HFFc6 (cell line): Measurements from ENCODE around the gene PCCA. TPM values are rescaled to one million over a fixed set of nuclear protein-coding genes. Genes with fewer than 3 reads are reported as not detected.

Experiments used
- DNase-seq: peaks from one replicate; pipeline ENCODE4 v3.0.0-alpha.2; 2018
- H3K27ac Mint-ChIP-seq: 2 replicates; pipeline ENCODE4 v1.8.0; 2020; ENCODE audit warnings: mild to moderate bottlenecking, mixed read lengths
- H3K27me3 Mint-ChIP-seq: 2 replicates; pipeline ENCODE4 v1.8.0; 2021; ENCODE audit warnings: mild to moderate bottlenecking, moderate library complexity, mixed read lengths; ENCODE audit not compliant: insufficient read depth
- H3K36me3 Mint-ChIP-seq: 2 replicates; pipeline ENCODE4 v1.8.0; 2021; ENCODE audit warnings: low read depth, mixed read lengths
- H3K4me1 Mint-ChIP-seq: 2 replicates; pipeline ENCODE4 v1.8.0; 2020; ENCODE audit warnings: low read depth, mixed read lengths
- H3K4me3 Mint-ChIP-seq: 2 replicates; pipeline ENCODE4 v1.8.0; 2020; ENCODE audit warnings: mild to moderate bottlenecking, moderate library complexity, mixed read lengths
- H3K9me3 Mint-ChIP-seq: 2 replicates; pipeline ENCODE4 v1.8.0; 2020; ENCODE audit warnings: mild to moderate bottlenecking, mixed read lengths
- CTCF ChIP-seq: fragments of 200-600 bp; sonication (generic); IDR thresholded peaks from 2 replicates; pipeline ENCODE4 v1.5.0; 2021; ENCODE audit warnings: antibody characterized with exemption, mild to moderate bottlenecking
- total RNA-seq, 6 experiments: library from RNA; stranded (reverse); fragmentation: NEBNext Ultra II Directional; extraction: Animal tissue kit (Norgen Biotek cat#: 25700); gene quantifications; 2 replicates in 1 of 6; 3 replicates in 5 of 6; pipeline ENCODE4 v1.2.3, GENCODE V29; 2021

Gene PCCA
- total RNA-seq, 6 experiments from 2014 or later, result 12.9 to 16.9 (median 14.7) TPM

- no peak overlapping the region for H3K4me3 Mint-ChIP-seq
Observed at GRCh38 chr13:100484702-100485101, 395.8 kb downstream of the PCCA start.

GRCh38 chr13:100485265-100485664 lies 396.4 kb downstream of the PCCA start:
- H3K36me3 Mint-ChIP-seq, result no peaks in the 10 kb centered on the region
- no peaks in the 10 kb centered on the region for H3K27me3 Mint-ChIP-seq
- H3K9me3 Mint-ChIP-seq, result no peaks in the 10 kb centered on the region
- peaks cover 11% of the 10 kb centered on the region for H3K4me1 Mint-ChIP-seq
- no peak overlapping the region for H3K4me3 Mint-ChIP-seq
- DNase-seq, result no peak
- H3K27ac Mint-ChIP-seq, result no peak overlapping the region
- TF ChIP-seq CTCF, result no peak

More at GRCh38 chr13:100484702-100485101, 395.8 kb downstream of the PCCA start:
- TF ChIP-seq CTCF, result no peak
- no peak for DNase-seq
- Mint-ChIP-seq H3K9me3 (no peaks in the 10 kb centered on the region), H3K36me3 (no peaks in the 10 kb centered on the region), H3K4me1 (peaks cover 11% of the 10 kb centered on the region), H3K27me3 (no peaks in the 10 kb centered on the region), H3K27ac (no peak overlapping the region)

GRCh38 chr13:100490692-100491091 lies 401.8 kb downstream of the PCCA start:
- Mint-ChIP-seq H3K4me3 (no peak overlapping the region), H3K27me3 (no peaks in the 10 kb centered on the region; the same call in 1 of the 2 replicates), H3K36me3 (no peaks in the 10 kb centered on the region), H3K27ac (no peak overlapping the region), H3K9me3 (no peaks in the 10 kb centered on the region), H3K4me1 (peaks cover 6% of the 10 kb centered on the region; the same call in 1 of the 2 replicates)
- DNase-seq, result no peak
- TF ChIP-seq CTCF, result no peak

GRCh38 chr13:100491164-100491842 lies 402.4 kb downstream of the PCCA start:
- peaks cover 7% of the 10 kb centered on the region for H3K4me1 Mint-ChIP-seq
- no peak for TF ChIP-seq CTCF
- H3K27ac Mint-ChIP-seq, result no peak overlapping the region
- H3K4me3 Mint-ChIP-seq, result no peak overlapping the region
- no peaks in the 10 kb centered on the region for H3K9me3 Mint-ChIP-seq
- no peak for DNase-seq
- no peaks in the 10 kb centered on the region; the same call in none of the 2 replicates for H3K27me3 Mint-ChIP-seq
- no peaks in the 10 kb centered on the region for H3K36me3 Mint-ChIP-seq

- no peak for TF ChIP-seq CTCF
- no peak for DNase-seq
- H3K4me1 Mint-ChIP-seq, result peaks cover 27% of the 10 kb centered on the region
- H3K9me3 Mint-ChIP-seq, result no peaks in the 10 kb centered on the region
- no peaks in the 10 kb centered on the region; the same call in none of the 2 replicates for H3K27me3 Mint-ChIP-seq
- H3K36me3 Mint-ChIP-seq, result no peaks in the 10 kb centered on the region
- H3K27ac Mint-ChIP-seq, result no peak overlapping the region
- no peak overlapping the region for H3K4me3 Mint-ChIP-seq
Observed at GRCh38 chr13:100493418-100493817, 404.5 kb downstream of the PCCA start.
